ENCODE results near the gene CDC42BPB.

Gene CDC42BPB

DNA sequence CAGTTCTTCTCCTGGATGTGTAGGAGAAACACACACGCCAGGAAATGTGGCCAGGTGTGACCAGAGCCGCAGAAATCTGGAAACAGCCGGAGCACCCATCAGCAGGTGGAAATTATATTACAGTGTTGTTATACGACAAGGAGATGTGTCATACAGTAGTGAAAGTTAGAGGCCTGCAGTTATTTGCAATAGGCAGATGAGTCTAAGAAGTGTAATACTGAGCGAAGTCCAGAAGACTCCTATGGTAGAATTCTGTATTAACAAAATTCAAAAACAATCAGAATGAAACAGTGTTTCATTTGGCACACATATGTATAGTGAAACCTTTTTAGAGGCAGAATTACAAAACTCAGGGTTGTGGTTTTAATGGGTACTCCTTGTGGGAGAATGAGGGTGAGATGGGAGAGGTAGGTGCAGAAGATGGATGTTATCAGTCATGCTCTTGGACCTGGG, 174.2 kb downstream of the CDC42BPB start:
- H3K4me3 ChIP-seq (ENCODE audit: low read depth, low read length): no peak overlapping the region
- no peaks in the 10 kb centered on the region for H3K4me1 ChIP-seq (ENCODE audit: control insufficient read depth, insufficient read depth, low read length)
- H3K9ac ChIP-seq (ENCODE audit: low read length): no peak overlapping the region
- H3K27me3 ChIP-seq (ENCODE audit: control insufficient read depth, insufficient read depth, low read length): no peaks in the 10 kb centered on the region
- no peak overlapping the region for H3K27ac ChIP-seq (ENCODE audit: low read depth, low read length)
- no peaks in the 10 kb centered on the region for H3K9me3 ChIP-seq (ENCODE audit: control insufficient read depth, insufficient read depth, low read depth, low read length)
- 0 out of 2 replicates have a peak, but pooled peaks cover 4% of the 10 kb centered on the region for H3K36me3 ChIP-seq (ENCODE audit: control insufficient read depth, insufficient read depth, low read length)

Data from HUES6 (cell line).